NK-92 (cell line): ENCODE measurements around the gene TNFSF9.
"Not testable (repeated sequence)": the region's sequence is repeated elsewhere in the genome, so short reads cannot be mapped to it uniquely, and the experiment has no call there.

Source experiments
- DNase-seq: peaks from one replicate; lab custom pipeline; 2025; ENCODE audit not compliant: unreplicated experiment; lab: John Stamatoyannopoulos, UW

Gene TNFSF9

GRCh38 chr19:6531163-6531955 is 533 bp downstream of the TNFSF9 start:
- no peak for DNase-seq

- no peak for DNase-seq
These were observed 1.1 kb downstream of the TNFSF9 start for GRCh38 chr19:6531956-6532243.

- no peak for DNase-seq
These were observed 1.6 kb downstream of the TNFSF9 start for GRCh38 chr19:6532244-6532999.

- DNase-seq = no peak
These were observed 2.1 kb downstream of the TNFSF9 start for GRCh38 chr19:6533000-6533328.

GRCh38 chr19:6533746-6534418 is 3.1 kb downstream of the TNFSF9 start:
- DNase-seq = no peak

GRCh38 chr19:6534451-6535093 is 3.7 kb downstream of the TNFSF9 start:
- DNase-seq = no peak

- DNase-seq = no peak
These were observed 4.8 kb downstream of the TNFSF9 start for GRCh38 chr19:6535558-6536137.

GRCh38 chr19:6539514-6539913 is 8.7 kb downstream of the TNFSF9 start:
- DNase-seq = no peak

GRCh38 chr19:6540918-6541689 is 10.3 kb downstream of the TNFSF9 start:
- DNase-seq = no peak

GRCh38 chr19:6543866-6544347 is 13.1 kb downstream of the TNFSF9 start:
- no peak for DNase-seq

- DNase-seq = not testable (repeated sequence)
These were observed 19.9 kb downstream of the TNFSF9 start for GRCh38 chr19:6550679-6551078.

GRCh38 chr19:6551091-6551490 is 20.3 kb downstream of the TNFSF9 start:
- DNase-seq = no peak

GRCh38 chr19:6551607-6552450 is 21.0 kb downstream of the TNFSF9 start:
- no peak for DNase-seq

GRCh38 chr19:6556043-6556449 is 25.2 kb downstream of the TNFSF9 start:
- DNase-seq = no peak

GRCh38 chr19:6556480-6557195 is 25.8 kb downstream of the TNFSF9 start:
- no peak for DNase-seq

GRCh38 chr19:6562437-6562836 is 31.6 kb downstream of the TNFSF9 start:
- not testable (repeated sequence) for DNase-seq

- DNase-seq = no peak
These were observed 33.6 kb downstream of the TNFSF9 start for GRCh38 chr19:6564393-6564792.

- DNase-seq = not testable (repeated sequence)
These were observed 35.9 kb downstream of the TNFSF9 start for GRCh38 chr19:6566727-6567126.

GRCh38 chr19:6568010-6568526 is 37.2 kb downstream of the TNFSF9 start:
- DNase-seq = no peak
